Esophagus squamous epithelium (tissue), 5 donors: ENCODE data around the gene TNFSF13. TPM values are rescaled to one million over a fixed set of nuclear protein-coding genes. Genes with fewer than 3 reads are reported as not detected.

Experiments used
- DNase-seq: peaks from one replicate; lab custom pipeline; 2025; lab: John Stamatoyannopoulos, UW
- H3K27ac ChIP-seq, 4 donors: fragments of 200-600 bp; sonication (generic); one replicate each; pipeline ENCODE4 v1.5.1; 2016 to 2019; ENCODE audit warnings: mild to moderate bottlenecking in 1 of 4
- H3K27me3 ChIP-seq, 4 donors: fragments of 200-600 bp; sonication (generic); 1 replicate in 3 of 4; 2 replicates in 1 of 4; pipeline versions ENCODE4 v1.5.1 to v1.6.0; 2017 to 2021; ENCODE audit warnings: antibody characterized with exemption in 1 of 4
- H3K36me3 ChIP-seq, 3 donors: fragments of 200-600 bp; sonication (generic); one replicate each; pipeline ENCODE4 v1.5.1; 2016 to 2019
- H3K4me1 ChIP-seq, 3 donors: fragments of 200-600 bp; sonication (generic); one replicate each; pipeline ENCODE4 v1.5.1; 2017 to 2019
- H3K4me3 ChIP-seq, 4 donors: fragments of 200-600 bp; sonication (generic); 1 replicate in 3 of 4; 2 replicates in 1 of 4; pipeline ENCODE4 v1.5.1; 2016 to 2019; ENCODE audit warnings: mild to moderate bottlenecking in 2 of 4, moderate library complexity in 1 of 4
- H3K9me3 ChIP-seq, 3 donors: fragments of 200-600 bp; sonication (generic); one replicate each; pipeline ENCODE4 v1.5.1; 2016 to 2019
- POLR2A ChIP-seq, 4 donors: fragments of 450-650 bp; IDR thresholded peaks; one replicate each; pipeline ENCODE4 v1.6.1; 2017; ENCODE audit warnings: antibody characterized with exemption in 4 of 4, mild to moderate bottlenecking in 4 of 4, moderate library complexity in 3 of 4
- WGBS, 2 donors: methylation state at CpG; one replicate each; pipeline ENCODE4 v1.1.5; 2018; 5-methylcytosine and 5-hydroxymethylcytosine counted together
- intact Hi-C: fragments of 100-400 bp; cut with DNase I; formaldehyde crosslinking; loops from one replicate; pipeline ENCODE4 v1.15.0; 2022
- total RNA-seq, 4 donors: library from RNA; depleted of rRNA; stranded (reverse); fragments of >200 nt; gene quantifications; one replicate each; pipeline ENCODE4 v1.1.0, GENCODE V29; 2016
- TF ChIP-seq, protein P1 (sequence below), 6 experiments: fragments of 450-650 bp in 4 of 6; fragments of 200-600 bp in 2 of 6; sonication (generic) in 2 of 6; IDR thresholded peaks; one replicate each; pipeline ENCODE4 v1.5.1; 2016 to 2019; ENCODE audit warnings: antibody characterized with exemption in 6 of 6, mild to moderate bottlenecking in 4 of 6, moderate library complexity in 4 of 6
- donor health status: DM: yes; HTN: yes; CAD: no.

Gene TNFSF13
- total RNA-seq, 4 donors from 2014 or later: 3.8 to 21.7 (median 10.9) TPM

DNA sequence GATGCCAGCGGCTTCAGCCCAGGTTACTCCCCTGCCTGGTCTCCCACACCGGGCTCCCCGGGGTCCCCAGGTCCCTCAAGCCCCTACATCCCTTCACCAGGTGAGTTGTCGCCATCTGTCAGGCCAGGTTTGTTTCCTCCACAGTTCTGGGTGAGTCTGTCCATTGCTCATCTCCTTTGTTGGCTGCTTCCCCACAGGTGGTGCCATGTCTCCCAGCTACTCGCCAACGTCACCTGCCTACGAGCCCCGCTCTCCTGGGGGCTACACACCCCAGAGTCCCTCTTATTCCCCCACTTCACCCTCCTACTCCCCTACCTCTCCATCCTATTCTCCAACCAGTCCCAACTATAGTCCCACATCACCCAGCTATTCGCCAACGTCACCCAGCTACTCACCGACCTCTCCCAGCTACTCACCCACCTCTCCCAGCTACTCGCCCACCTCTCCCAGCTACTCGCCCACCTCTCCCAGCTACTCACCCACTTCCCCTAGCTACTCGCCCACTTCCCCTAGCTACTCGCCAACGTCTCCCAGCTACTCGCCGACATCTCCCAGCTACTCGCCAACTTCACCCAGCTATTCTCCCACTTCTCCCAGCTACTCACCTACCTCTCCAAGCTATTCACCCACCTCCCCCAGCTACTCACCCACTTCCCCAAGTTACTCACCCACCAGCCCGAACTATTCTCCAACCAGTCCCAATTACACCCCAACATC lies 45.6 kb upstream of the TNFSF13 start:
- Histone ChIP-seq H3K27ac (no peak overlapping the region), H3K4me3 (no peak overlapping the region), H3K36me3 (peaks cover 51 to 70% (median 54%) of the 10 kb centered on the region in 3 donors), H3K9me3 (no peaks in the 10 kb centered on the region), H3K4me1 (peaks cover 0 to 4% (median 0%) of the 10 kb centered on the region in 3 donors), H3K27me3 (no peaks in the 10 kb centered on the region)
- TF ChIP-seq, protein P1, sequence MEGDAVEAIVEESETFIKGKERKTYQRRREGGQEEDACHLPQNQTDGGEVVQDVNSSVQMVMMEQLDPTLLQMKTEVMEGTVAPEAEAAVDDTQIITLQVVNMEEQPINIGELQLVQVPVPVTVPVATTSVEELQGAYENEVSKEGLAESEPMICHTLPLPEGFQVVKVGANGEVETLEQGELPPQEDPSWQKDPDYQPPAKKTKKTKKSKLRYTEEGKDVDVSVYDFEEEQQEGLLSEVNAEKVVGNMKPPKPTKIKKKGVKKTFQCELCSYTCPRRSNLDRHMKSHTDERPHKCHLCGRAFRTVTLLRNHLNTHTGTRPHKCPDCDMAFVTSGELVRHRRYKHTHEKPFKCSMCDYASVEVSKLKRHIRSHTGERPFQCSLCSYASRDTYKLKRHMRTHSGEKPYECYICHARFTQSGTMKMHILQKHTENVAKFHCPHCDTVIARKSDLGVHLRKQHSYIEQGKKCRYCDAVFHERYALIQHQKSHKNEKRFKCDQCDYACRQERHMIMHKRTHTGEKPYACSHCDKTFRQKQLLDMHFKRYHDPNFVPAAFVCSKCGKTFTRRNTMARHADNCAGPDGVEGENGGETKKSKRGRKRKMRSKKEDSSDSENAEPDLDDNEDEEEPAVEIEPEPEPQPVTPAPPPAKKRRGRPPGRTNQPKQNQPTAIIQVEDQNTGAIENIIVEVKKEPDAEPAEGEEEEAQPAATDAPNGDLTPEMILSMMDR (IDR thresholded peaks at IDR 0.05): no peak
- no peak for TF ChIP-seq POLR2A (IDR thresholded peaks at IDR 0.05)
- 85 to 87% methylated on average over 20 of the region's 20 CpGs for WGBS, 2 donors
- no peak for DNase-seq
- intact Hi-C loops: no loop called here

DNA sequence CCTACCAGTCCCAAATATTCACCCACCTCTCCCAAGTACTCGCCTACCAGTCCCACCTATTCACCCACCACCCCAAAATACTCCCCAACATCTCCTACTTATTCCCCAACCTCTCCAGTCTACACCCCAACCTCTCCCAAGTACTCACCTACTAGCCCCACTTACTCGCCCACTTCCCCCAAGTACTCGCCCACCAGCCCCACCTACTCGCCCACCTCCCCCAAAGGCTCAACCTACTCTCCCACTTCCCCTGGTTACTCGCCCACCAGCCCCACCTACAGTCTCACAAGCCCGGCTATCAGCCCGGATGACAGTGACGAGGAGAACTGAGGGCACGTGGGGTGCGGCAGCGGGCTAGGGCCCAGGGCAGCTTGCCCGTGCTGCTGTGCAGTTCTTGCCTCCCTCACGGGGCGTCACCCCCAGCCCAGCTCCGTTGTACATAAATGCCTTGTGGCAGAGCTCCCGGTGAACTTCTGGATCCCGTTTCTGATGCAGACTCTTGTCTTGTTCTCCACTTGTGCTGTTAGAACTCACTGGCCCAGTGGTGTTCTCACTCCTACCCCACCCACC lies 44.6 kb upstream of the TNFSF13 start:
- H3K27ac ChIP-seq: no peak overlapping the region
- H3K27me3 ChIP-seq: no peaks in the 10 kb centered on the region
- TF ChIP-seq, protein P1 (IDR thresholded peaks at IDR 0.05): no peak
- no peak for TF ChIP-seq POLR2A (IDR thresholded peaks at IDR 0.05)
- intact Hi-C loops: no loop called here
- no peaks in the 10 kb centered on the region for H3K9me3 ChIP-seq
- H3K4me1 ChIP-seq: no peaks in the 10 kb centered on the region
- 61 to 73% methylated on average over 10 to 17 of the region's 17 CpGs for WGBS, 2 donors
- no peak for DNase-seq
- peaks cover 43 to 61% (median 46%) of the 10 kb centered on the region in 3 donors for H3K36me3 ChIP-seq
- no peak overlapping the region for H3K4me3 ChIP-seq

DNA sequence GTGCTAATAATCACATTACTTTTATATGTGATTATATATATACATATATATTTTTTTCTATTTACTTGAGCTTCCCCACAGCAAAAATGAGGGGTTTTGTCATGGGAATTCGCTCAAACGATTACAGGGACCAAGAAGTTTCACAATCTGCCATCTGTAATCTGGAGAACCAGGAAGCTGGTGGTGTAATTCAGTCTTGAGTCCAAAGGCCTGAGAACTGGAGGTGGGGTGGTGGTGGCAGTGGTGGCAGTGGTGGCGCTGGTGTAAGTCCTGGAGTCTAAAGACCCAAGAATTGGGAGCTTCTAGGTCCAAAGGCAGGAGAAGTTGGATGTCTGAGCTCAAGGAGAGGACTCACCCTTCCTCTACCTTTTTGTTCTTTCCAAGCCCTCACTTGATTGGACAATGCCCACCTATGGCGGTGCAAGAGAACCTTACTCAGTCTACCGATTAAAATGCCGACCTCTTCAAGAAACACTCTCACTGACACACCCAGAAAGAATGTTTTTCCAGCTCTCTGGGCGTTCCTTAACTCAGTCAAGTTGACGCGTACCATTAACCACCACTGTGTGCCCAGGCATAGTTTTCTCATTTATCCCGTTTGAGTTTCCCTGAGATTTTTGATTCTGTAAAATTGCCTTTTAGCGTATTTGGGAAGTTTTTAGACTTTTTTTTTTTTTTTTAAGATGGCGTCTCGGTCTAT lies 42.5 kb upstream of the TNFSF13 start:
- Histone ChIP-seq H3K27ac (peak overlapping the region in 1 of 4 donors; percentile 9), H3K4me3 (no peak overlapping the region), H3K9me3 (no peaks in the 10 kb centered on the region), H3K36me3 (peaks cover 27 to 40% (median 28%) of the 10 kb centered on the region in 3 donors), H3K4me1 (no peaks in the 10 kb centered on the region), H3K27me3 (no peaks in the 10 kb centered on the region)
- no peak for TF ChIP-seq POLR2A (IDR thresholded peaks at IDR 0.05)
- TF ChIP-seq, protein P1 (IDR thresholded peaks at IDR 0.05): no peak
- intact Hi-C loops: loop anchor here (2.0 kb wide), 1 partner anchor 43 kb away; the partner anchor contains the start of gene TNFSF13
- no peak for DNase-seq
- 82 to 86% methylated on average over 13 of the region's 13 CpGs for WGBS, 2 donors

DNA sequence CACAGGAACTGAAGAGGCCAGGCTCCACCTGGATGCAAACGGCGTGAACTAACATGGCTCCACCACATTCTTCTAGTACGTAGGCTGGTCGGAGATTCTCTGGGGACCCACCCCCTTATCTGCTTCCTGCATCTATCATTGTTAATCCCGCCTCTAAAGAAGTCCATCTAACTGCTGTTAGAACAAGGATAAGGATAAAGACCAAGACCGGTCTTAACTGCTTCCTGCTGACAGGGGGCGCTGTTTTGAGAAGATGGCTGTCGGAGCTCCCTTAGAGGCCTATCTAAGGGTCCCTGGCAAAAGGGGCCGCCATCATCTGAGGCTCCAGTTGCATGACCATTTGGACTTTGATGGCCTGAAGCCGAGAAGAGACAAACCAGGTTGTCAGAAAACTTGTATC lies 35.5 kb upstream of the TNFSF13 start:
- no peak for DNase-seq
- H3K27me3 ChIP-seq: no peaks in the 10 kb centered on the region
- no peaks in the 10 kb centered on the region for H3K4me1 ChIP-seq
- 41 to 56% methylated on average over 7 to 10 of the region's 10 CpGs for WGBS, 2 donors
- H3K9me3 ChIP-seq: peaks cover 0 to 2% (median 0%) of the 10 kb centered on the region in 3 donors
- no peak overlapping the region for H3K4me3 ChIP-seq
- intact Hi-C loops: no loop called here
- no peaks in the 10 kb centered on the region for H3K36me3 ChIP-seq
- TF ChIP-seq, protein P1 (IDR thresholded peaks at IDR 0.05): peak in 4 of 6 experiments; percentile 35 to 48 (median 36)
- no peak for TF ChIP-seq POLR2A (IDR thresholded peaks at IDR 0.05)
- H3K27ac ChIP-seq: no peak overlapping the region

DNA sequence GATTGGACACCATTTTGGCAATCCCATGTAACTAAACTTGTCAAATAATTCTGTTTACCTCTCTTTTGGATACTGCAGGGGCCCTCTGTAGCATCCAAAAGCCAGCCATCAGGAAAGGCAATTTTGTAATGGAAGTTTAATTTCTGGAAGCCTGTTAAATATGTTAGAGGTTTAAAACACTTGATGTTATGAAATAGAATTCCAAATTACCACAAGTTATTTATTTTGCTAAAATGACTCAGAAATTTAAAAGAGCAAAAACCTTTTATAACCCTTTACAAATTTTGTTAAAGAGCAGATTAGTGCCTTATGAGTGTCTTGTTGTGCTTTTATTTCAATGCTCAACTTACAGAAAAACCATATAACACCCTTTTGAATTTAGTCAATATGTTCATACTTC lies 29.7 kb upstream of the TNFSF13 start:
- Histone ChIP-seq H3K4me3 (no peak overlapping the region), H3K4me1 (no peaks in the 10 kb centered on the region), H3K9me3 (peaks cover 0 to 21% (median 16%) of the 10 kb centered on the region in 3 donors), H3K36me3 (no peaks in the 10 kb centered on the region), H3K27ac (no peak overlapping the region), H3K27me3 (no peaks in the 10 kb centered on the region)
- TF ChIP-seq, protein P1 (IDR thresholded peaks at IDR 0.05): no peak
- TF ChIP-seq POLR2A (IDR thresholded peaks at IDR 0.05): no peak
- no peak for DNase-seq
- intact Hi-C loops: no loop called here
